ENCODE data around the gene PARVA.
"Not testable (repeated sequence)": the region's sequence is repeated elsewhere in the genome, so short reads cannot be mapped to it uniquely, and the experiment has no call there.

The PARVA gene

DNA sequence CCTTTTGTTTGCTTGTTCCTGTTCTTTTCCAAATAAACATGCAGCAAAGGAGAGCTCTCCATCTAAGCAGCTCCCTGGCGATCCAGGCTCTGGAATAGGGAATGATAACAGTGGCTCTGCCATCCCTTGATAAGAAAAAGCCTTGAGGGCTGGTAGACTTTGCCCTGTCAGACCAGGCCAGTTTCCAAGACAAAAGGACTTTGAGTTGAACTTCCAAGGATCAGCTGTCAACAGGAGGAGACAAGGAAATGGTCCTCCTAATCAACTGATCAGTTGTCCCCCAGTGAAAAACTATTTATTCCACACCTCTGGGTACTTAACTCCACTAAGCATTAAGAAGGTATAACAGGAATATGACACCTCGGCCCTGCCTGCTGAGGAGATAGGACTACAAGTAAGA is 127.8 kb downstream of the PARVA start:
- ATAC-seq: no peak
- H3K9me3 Mint-ChIP-seq: no peaks in the 10 kb centered on the region
- peaks cover 7% of the 10 kb centered on the region for H3K27me3 Mint-ChIP-seq
- H3K27ac Mint-ChIP-seq: no peak overlapping the region
- H3K4me3 Mint-ChIP-seq: no peak overlapping the region
- no peaks in the 10 kb centered on the region for H3K4me1 Mint-ChIP-seq
- DNase-seq: no peak

DNA sequence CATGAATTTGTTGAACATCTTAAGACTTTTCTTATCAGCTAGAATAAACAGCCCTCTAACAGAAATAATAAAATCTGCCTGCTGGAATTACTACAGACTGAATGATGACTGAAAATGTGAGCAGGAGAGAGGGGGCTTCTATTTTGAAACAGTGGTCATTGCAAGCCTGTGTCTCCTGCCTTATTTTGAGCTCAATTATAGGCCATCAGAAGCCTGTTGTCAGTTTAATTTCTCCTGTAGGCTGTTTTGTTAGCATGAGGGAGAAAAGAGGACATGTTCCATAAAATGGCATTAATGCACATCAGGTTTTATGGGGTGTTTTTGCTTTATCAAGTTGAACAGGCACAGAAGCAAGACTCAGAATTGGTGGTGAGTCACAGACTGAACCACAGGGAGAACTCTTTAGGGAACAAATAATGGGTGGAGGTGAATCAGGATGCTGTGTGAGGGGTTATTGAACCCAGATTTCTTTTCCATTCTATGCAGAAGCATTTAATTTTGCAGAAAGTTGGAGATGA is 129.1 kb downstream of the PARVA start:
- peaks cover 16% of the 10 kb centered on the region for H3K27me3 Mint-ChIP-seq
- H3K4me1 Mint-ChIP-seq: no peaks in the 10 kb centered on the region
- no peak for DNase-seq
- no peak overlapping the region for H3K27ac Mint-ChIP-seq
- no peaks in the 10 kb centered on the region for H3K9me3 Mint-ChIP-seq
- H3K4me3 Mint-ChIP-seq: no peak overlapping the region
- ATAC-seq: no peak

DNA sequence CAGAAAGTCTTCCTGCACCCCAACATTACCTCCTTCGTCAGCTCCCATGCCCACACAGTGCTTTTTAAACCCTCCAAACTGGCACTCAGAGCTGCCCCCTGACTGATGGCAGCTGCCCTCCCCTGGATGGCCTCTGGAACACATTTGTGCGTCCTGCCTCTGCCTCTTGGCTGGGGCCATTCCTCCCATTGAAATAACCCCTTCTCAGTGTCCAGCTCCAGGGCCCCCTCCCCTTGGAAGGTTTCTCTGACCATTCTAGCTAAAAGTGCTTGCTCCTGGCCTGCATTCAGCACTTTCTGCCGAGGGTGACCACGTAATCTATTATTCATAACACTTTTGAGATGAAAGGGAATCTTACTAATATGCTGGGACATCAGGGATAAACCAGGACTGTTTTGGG is 130.0 kb downstream of the PARVA start:
- H3K27ac Mint-ChIP-seq: no peak overlapping the region
- no peak overlapping the region for H3K4me3 Mint-ChIP-seq

DNA sequence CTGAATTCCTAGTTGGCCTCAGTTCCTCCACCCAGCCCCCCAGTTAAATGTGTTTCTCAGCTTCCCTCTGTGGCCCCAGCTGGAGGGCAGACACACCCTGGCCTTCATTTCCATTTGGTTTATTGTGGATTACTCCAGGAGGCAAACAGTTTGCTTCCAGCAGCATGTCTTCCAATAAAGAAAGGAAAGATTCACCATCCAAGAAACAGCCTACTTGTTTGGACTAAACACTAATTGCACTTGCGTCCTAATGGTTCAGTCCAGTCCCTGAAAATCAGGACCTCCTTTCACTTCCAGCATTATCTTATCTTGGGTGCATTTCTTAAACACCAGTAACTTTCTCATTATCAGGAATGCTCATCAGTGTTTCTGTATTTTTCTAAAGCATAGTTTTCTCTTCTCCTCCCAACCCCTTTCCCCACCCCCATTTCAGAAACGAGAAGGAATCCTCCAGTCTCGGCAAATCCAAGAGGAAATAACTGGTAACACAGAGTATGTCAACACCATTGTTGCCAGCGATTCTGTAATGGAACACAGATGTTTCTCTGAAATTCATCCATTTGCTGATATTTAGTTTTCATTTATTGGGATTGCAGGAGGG is 130.9 kb downstream of the PARVA start:
- Mint-ChIP-seq H3K9me3 (no peaks in the 10 kb centered on the region), H3K27me3 (peaks cover 17% of the 10 kb centered on the region), H3K27ac (no peak overlapping the region), H3K4me3 (no peak overlapping the region), H3K4me1 (no peaks in the 10 kb centered on the region)
- no peak for DNase-seq
- no peak for ATAC-seq

More for the DNA sequence above, 130.0 kb downstream of the PARVA start:
- peaks cover 16% of the 10 kb centered on the region for H3K27me3 Mint-ChIP-seq
- ATAC-seq (no peak), DNase-seq (no peak)
- no peaks in the 10 kb centered on the region for H3K4me1 Mint-ChIP-seq
- no peaks in the 10 kb centered on the region for H3K9me3 Mint-ChIP-seq

DNA sequence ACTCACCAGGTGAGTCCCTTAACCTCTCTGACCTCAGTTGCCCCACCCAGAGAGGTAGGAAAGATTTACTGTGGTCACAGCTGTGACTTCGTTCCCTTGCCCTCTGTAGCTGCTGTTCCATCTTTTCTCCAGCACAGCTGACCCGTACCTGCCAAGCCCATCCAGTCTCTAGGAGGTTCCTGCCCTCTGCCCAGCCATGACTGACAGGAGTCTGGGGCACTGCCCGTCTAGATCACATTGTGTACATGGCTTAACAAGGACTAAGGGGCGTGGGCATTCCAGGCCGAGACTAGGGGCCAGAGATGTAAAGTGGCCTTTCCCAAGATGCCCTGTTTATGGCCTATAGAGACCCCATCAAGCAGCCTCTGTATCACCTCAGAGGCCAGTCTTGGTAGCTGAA is 132.0 kb downstream of the PARVA start:
- Mint-ChIP-seq H3K27ac (no peak overlapping the region), H3K4me1 (no peaks in the 10 kb centered on the region), H3K9me3 (no peaks in the 10 kb centered on the region), H3K4me3 (no peak overlapping the region), H3K27me3 (peaks cover 24% of the 10 kb centered on the region)
- DNase-seq (no peak), ATAC-seq (no peak)

DNA sequence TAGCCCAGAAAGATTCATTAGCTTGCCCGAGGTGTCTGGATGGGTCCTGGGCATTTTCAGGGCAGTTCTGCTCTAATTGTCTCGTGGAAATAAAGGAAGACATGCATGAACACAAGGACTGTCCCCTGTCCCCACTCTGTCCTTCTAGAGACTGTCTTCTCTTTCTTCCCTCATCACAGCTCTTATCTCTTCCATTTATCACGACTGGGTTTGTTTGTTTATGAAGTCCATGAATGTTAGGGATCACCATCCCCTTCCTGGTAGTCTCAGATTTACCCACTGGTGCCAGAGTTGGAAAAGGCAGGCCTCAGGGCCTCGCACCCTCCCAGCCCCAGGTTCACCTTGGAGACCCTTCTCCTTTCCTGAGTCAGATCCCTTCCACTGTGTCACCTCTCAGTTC is 134.8 kb downstream of the PARVA start:
- ATAC-seq: no peak
- H3K4me3 Mint-ChIP-seq: no peak overlapping the region

DNA sequence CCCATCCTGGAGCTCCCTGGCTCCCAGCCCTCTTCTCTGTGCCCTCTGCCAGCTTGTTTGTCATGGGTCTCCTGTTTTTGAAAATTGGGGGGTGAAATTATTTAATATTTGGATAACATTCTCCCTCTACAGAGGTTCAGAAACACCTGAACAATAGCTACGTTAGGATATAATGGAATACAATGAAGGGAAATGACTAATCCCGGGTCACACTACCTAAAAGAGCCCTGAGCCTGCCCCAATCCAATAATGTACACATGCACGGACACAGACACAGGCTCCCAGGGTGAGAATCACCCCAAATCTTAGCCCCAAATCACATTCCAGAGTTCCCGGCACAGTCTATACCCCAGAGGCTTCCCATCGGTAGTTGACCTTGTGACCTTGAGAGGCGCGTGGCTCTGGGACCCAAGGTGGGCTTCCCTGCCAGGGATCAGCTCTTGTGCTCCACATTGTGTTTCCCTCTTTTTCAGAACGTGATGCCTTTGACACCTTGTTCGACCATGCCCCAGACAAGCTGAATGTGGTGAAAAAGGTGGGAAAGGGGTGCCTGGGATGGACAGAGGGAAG is 135.5 kb downstream of the PARVA start:
- H3K9me3 Mint-ChIP-seq: no peaks in the 10 kb centered on the region
- no peak overlapping the region for H3K27ac Mint-ChIP-seq
- ATAC-seq: no peak
- no peak overlapping the region for H3K4me3 Mint-ChIP-seq
- H3K4me1 Mint-ChIP-seq: no peaks in the 10 kb centered on the region
- no peak for DNase-seq
- peaks cover 18% of the 10 kb centered on the region for H3K27me3 Mint-ChIP-seq

More for the DNA sequence above, 134.8 kb downstream of the PARVA start:
- Mint-ChIP-seq H3K9me3 (no peaks in the 10 kb centered on the region), H3K4me1 (no peaks in the 10 kb centered on the region), H3K27me3 (peaks cover 24% of the 10 kb centered on the region), H3K27ac (no peak overlapping the region)
- no peak for DNase-seq

DNA sequence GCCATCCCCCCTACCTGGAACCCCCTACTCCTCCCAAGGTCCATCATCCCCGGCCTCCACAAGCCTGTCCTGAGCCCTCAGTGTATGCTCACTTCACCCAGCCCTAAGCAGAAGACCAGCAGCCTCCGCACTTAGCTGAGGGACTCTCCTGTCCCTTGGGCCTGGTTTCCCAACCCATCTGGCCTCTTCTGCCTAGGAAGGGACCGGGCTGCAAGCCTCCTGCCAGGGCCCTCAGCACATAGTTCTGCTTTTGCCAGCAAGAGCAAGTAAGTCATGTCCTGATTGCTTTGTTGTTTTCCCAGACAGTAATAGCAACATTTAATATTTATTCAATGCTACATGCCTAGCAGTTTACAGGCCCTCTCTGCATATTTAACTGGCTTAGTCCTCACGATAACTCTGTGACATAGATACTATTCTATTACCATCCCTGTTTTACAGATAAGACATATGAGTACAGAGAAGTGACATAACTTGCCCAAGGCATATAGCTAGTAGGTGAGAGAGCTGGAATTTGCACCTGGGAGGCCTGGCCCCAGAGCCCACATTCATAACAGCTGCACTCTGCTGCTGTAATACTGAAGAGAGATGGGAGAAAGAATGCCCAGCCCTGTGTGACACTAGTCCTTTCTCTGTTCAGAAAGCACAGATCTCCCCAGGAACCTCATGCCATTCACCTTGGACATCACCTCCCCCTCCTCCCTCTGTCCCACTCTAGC is 139.2 kb downstream of the PARVA start:
- H3K4me3 Mint-ChIP-seq: no peak overlapping the region
- no peak for ATAC-seq
- peaks cover 8% of the 10 kb centered on the region for H3K27me3 Mint-ChIP-seq

DNA sequence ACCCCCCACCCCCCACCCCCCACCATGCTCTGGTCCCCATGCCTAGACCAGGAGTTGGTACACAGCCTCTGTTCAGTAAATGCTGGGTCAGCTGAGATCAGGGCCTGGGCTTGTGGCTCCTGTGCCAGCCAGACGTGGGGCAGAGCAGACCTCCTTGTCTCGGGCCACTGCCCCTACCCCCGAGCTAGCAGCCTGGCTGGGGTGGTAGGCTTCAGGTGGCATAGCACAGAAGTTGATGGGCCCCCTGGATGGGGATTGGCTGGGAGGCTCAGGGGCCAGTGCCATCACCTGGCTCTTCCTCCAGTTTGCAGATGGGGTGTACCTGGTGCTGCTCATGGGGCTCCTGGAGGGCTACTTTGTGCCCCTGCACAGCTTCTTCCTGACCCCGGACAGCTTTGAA is 139.9 kb downstream of the PARVA start:
- Mint-ChIP-seq H3K9me3 (no peaks in the 10 kb centered on the region), H3K27me3 (peaks cover 8% of the 10 kb centered on the region), H3K4me1 (no peaks in the 10 kb centered on the region), H3K27ac (no peak overlapping the region), H3K4me3 (no peak overlapping the region)
- DNase-seq (no peak), ATAC-seq (no peak)

More for the DNA sequence above, 139.2 kb downstream of the PARVA start:
- H3K9me3 Mint-ChIP-seq: no peaks in the 10 kb centered on the region
- H3K4me1 Mint-ChIP-seq: no peaks in the 10 kb centered on the region
- DNase-seq: no peak
- peak overlapping the region in 1 of 2 donors; percentile 31 for H3K27ac Mint-ChIP-seq

DNA sequence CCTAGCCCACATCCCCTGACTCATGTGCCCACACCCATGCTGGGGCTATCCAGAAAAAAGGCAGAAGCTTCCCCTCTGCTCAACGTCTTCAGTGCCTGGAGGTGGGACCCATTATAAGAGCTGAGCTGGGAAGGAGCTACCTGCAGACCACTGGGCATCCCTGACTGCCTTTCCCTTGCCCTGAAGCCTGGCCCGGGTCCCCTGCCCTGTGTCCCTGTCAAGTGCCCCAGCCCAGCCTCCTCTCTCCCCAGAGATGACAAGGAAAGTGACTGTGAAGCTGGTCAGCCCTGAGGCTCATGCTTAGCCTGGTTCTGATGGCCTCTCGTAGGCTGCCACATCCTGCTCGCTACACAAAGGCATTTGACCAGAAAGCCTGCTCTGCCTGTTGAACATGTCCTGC is 140.4 kb downstream of the PARVA start:
- DNase-seq: no peak
- no peak for ATAC-seq
- Mint-ChIP-seq H3K27me3 (peaks cover 8% of the 10 kb centered on the region), H3K27ac (no peak overlapping the region), H3K4me3 (no peak overlapping the region), H3K4me1 (no peaks in the 10 kb centered on the region), H3K9me3 (no peaks in the 10 kb centered on the region)

DNA sequence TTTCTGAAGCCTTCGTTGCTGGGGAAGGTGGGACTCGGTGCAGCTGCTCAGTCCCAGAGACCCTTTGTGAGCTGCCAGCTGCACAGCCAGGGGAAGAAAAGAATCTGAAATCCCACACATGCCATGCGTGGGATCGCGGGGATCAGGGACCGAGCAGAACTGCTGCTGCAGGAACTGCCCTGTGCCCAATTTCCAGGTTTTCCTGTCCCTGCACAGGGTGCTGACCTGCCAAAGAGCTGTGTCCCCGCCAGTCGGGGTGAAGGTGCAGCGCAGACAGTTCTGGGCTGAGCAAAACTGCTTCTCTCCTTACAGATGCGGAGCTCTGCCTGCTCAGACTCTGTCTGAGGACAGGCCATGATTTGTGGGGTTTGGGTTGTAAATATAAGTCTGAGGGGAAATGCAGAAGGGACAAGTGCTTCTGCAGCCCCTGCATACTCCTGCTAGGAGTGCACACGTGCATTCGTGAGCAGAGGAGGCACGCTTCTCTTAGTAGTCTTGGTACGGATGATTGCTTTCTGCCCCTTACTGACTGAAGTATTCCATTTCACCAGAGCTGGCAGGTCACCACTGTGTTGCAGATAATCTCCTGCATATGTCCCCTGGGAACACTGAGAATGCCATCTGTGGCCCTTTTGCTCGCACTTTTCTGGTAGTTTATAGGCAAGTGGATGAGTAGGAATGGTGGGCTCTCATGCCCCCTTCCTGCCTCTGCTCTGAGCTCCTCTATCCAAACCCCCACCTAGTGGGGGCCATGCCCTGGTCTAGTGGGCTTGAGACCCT is 141.4 kb downstream of the PARVA start:
- Mint-ChIP-seq H3K27me3 (peaks cover 2% of the 10 kb centered on the region), H3K4me3 (no peak overlapping the region), H3K4me1 (no peaks in the 10 kb centered on the region), H3K27ac (no peak overlapping the region), H3K9me3 (no peaks in the 10 kb centered on the region)
- no peak for DNase-seq
- no peak for ATAC-seq

DNA sequence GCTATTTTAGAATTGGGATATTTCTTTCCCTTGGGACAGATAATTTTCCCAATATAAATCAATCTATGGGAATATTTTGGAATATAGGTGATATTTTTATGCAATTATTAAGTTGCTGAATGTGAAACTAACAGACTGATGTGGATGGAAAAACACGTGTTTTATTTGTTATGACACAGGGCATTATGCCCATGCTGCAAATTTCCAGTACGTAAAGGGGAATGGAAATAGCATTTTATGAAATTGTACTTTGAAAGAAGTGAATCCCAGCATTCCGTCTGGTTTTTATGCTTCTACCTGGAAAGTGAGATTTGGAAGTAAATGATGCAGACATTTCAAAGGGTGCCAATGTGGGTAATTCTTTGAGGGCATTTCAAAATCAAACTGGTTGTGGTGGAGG is 142.7 kb downstream of the PARVA start:
- no peak for DNase-seq
- H3K27ac Mint-ChIP-seq: no peak overlapping the region
- ATAC-seq: no peak
- no peaks in the 10 kb centered on the region for H3K9me3 Mint-ChIP-seq
- H3K27me3 Mint-ChIP-seq: no peaks in the 10 kb centered on the region
- H3K4me1 Mint-ChIP-seq: no peaks in the 10 kb centered on the region
- no peak overlapping the region for H3K4me3 Mint-ChIP-seq

DNA sequence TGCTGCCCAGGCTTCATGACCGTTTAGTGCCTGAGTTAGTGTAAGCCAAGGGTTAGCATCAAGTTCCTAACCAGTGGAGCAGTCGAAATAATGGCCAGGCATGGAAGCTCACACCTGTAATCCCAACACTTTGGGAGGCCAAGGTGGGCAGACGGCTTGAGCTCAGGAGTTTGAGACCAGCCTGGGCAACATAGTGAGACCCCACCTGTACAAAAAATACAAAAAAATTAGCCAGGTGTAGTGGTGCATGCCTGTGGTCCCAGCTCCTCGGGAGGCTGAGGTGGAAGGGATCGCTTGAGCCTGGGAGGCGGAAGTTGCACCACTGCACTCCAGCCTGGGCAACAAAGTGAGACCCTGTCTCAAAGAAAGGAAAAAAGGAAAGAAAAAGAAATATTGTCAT is 143.2 kb downstream of the PARVA start:
- not testable (repeated sequence) for H3K9me3 Mint-ChIP-seq, H3K4me1 Mint-ChIP-seq, H3K4me3 Mint-ChIP-seq, H3K27me3 Mint-ChIP-seq, H3K27ac Mint-ChIP-seq, DNase-seq, ATAC-seq

DNA sequence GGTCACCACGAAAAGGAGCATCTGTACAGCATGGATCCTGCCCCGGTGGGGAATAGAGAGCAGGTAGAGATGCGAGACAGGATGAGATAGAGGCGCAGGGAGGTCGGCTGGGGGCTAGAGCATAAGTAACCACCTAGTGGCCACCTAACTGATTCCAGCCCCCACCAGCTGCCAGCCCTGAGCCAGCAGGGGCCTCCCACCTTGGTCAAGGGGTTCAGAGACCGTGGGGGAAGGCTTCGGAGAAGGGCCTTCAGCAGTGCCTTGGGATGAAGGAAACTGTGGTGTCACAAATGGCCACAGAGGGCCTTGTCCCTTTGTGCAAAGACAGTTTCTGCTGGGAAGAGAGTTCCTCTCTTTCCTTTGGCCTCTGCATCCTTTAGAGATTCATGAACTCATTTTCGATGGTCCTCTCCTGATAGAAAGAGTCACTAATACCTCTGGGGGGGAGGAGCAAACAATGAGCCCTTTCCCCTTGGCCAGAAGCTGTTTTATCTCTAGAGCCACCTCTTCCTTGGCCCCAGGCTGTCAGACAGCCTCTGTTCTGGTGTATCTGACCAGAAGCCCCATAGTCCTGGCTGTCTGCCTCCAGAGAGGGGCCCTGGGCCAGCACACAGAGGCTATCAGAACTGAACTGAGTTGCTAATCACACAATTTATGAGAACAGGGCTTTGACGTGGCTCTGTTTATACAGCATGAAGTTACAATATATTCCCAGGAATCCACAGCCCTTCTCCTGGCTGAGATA is 146.0 kb downstream of the PARVA start:
- H3K27me3 Mint-ChIP-seq: no peaks in the 10 kb centered on the region
- no peaks in the 10 kb centered on the region for H3K9me3 Mint-ChIP-seq
- DNase-seq: no peak
- no peak overlapping the region for H3K27ac Mint-ChIP-seq
- H3K4me1 Mint-ChIP-seq: no peaks in the 10 kb centered on the region
- no peak for ATAC-seq
- H3K4me3 Mint-ChIP-seq: no peak overlapping the region

DNA sequence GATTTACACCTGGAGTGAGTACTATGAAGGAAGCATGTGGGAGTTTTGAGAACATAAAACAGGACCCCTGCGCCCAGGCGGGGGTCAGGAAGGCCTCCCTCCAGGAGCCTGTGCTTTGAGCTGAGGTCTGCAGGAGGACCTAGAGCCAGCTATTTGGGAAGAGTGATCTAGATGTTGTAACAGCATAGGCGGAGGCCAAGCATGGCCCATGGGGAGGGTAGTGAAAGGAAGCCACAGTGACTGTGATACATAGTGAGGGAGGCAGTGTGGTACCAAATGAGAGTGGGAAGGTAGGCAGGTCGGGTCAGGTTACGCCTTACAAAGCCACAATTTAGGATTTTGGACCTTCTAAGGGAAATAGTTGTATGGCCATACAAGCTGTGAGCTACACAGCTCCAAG is 147.5 kb downstream of the PARVA start:
- Mint-ChIP-seq H3K4me3 (no peak overlapping the region), H3K9me3 (no peaks in the 10 kb centered on the region), H3K27ac (peak overlapping the region in 1 of 2 donors; percentile 36), H3K4me1 (no peaks in the 10 kb centered on the region), H3K27me3 (no peaks in the 10 kb centered on the region)
- ATAC-seq (no peak), DNase-seq (no peak)

All from stimulated activated naive CD8-positive, alpha-beta T cell treated with anti-CD3 and anti-CD28 coated beads, Interleukin-15, amount 100 ng/mL, for 72 hours (primary cell).